Nephron (organoid): ENCODE data around the gene NPY1R.

Experiments used
- H3K27ac Mint-ChIP-seq, 3 experiments: 2 replicates each; pipeline ENCODE4 v1.8.0; 2020; ENCODE audit warnings: mixed read lengths in 3 of 3, mild to moderate bottlenecking in 2 of 3, moderate library complexity in 1 of 3
- H3K27me3 Mint-ChIP-seq: 2 replicates; pipeline ENCODE4 v1.8.0; 2021; ENCODE audit warnings: low read depth, mild to moderate bottlenecking, moderate library complexity, mixed read lengths
- H3K36me3 Mint-ChIP-seq: 2 replicates; pipeline ENCODE4 v1.8.0; 2020; ENCODE audit warnings: low read depth, mixed read lengths
- H3K4me1 Mint-ChIP-seq: 2 replicates; pipeline ENCODE4 v1.8.0; 2020; ENCODE audit warnings: mixed read lengths
- H3K4me3 Mint-ChIP-seq, 3 experiments: 2 replicates each; pipeline ENCODE4 v1.8.0; 2020; ENCODE audit warnings: mild to moderate bottlenecking in 3 of 3, mixed read lengths in 3 of 3, moderate library complexity in 2 of 3
- H3K9me3 Mint-ChIP-seq: 2 replicates; pipeline ENCODE4 v1.8.0; 2020; ENCODE audit warnings: mixed read lengths
- CTCF ChIP-seq, 3 experiments: fragments of 200-600 bp; sonication (generic); IDR thresholded peaks; one replicate each; pipeline ENCODE4 v1.5.0; 2021; ENCODE audit warnings: antibody characterized with exemption in 3 of 3; ENCODE audit not compliant: unreplicated experiment in 3 of 3

Gene NPY1R

GRCh38 chr4:163274861-163275260 is 57.5 kb downstream of the NPY1R start:
- Mint-ChIP-seq H3K27me3 (no peaks in the 10 kb centered on the region), H3K27ac (no peak overlapping the region), H3K9me3 (no peaks in the 10 kb centered on the region), H3K4me1 (no peaks in the 10 kb centered on the region), H3K36me3 (no peaks in the 10 kb centered on the region), H3K4me3 (no peak overlapping the region)
- no peak for TF ChIP-seq CTCF (IDR thresholded peaks at IDR 0.05; ENCODE audit: unreplicated experiment in 3 of 3)
